T1000 (cell line): ENCODE results near the gene CRABP2.
A peak's percentile ranks its signal among the peaks of the same experiment; 100 is the strongest.

Source experiments
- DNase-seq: peaks from one replicate; lab custom pipeline; 2025; ENCODE audit warnings: mixed read lengths; lab: John Stamatoyannopoulos, UW

Gene CRABP2

GRCh38 chr1:156668801-156669637 lies 36.4 kb downstream of the CRABP2 start:
- no peak for DNase-seq

GRCh38 chr1:156667968-156668709 lies 37.2 kb downstream of the CRABP2 start:
- DNase-seq, result no peak

GRCh38 chr1:156667610-156667967 lies 37.8 kb downstream of the CRABP2 start:
- no peak for DNase-seq

GRCh38 chr1:156666862-156667609 lies 38.3 kb downstream of the CRABP2 start:
- DNase-seq, result no peak

DNA sequence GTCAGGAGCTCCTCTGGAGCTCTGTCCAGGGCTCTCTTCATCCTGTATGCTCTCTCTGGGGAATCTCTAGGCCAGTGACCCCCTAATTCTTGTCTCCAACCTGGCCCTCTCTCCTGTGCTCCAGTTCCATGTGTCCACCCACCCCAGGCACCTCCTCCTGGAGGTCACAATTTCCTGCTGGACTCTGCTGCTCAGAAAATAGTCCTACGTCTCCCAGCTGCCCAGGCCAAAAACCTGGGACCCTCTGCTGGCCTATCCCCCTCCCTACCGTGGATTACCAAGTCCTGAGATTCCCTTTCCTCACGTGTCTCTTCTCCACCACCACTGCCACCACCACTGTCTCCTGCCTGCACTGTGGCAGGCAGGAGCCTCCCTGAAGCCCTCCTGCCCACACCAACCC lies 39.8 kb downstream of the CRABP2 start:
- no peak for DNase-seq

- no peak for DNase-seq
Observed at GRCh38 chr1:156664767-156665411, 40.5 kb downstream of the CRABP2 start.

- DNase-seq, result no peak
Observed at GRCh38 chr1:156664046-156664766, 41.2 kb downstream of the CRABP2 start.

GRCh38 chr1:156663178-156663577 lies 42.2 kb downstream of the CRABP2 start:
- DNase-seq, result no peak

- DNase-seq, result no peak
Observed at GRCh38 chr1:156662800-156663055, 42.7 kb downstream of the CRABP2 start.

GRCh38 chr1:156662005-156662799 lies 43.2 kb downstream of the CRABP2 start:
- no peak for DNase-seq

GRCh38 chr1:156660752-156661112 lies 44.7 kb downstream of the CRABP2 start:
- no peak for DNase-seq

DNA sequence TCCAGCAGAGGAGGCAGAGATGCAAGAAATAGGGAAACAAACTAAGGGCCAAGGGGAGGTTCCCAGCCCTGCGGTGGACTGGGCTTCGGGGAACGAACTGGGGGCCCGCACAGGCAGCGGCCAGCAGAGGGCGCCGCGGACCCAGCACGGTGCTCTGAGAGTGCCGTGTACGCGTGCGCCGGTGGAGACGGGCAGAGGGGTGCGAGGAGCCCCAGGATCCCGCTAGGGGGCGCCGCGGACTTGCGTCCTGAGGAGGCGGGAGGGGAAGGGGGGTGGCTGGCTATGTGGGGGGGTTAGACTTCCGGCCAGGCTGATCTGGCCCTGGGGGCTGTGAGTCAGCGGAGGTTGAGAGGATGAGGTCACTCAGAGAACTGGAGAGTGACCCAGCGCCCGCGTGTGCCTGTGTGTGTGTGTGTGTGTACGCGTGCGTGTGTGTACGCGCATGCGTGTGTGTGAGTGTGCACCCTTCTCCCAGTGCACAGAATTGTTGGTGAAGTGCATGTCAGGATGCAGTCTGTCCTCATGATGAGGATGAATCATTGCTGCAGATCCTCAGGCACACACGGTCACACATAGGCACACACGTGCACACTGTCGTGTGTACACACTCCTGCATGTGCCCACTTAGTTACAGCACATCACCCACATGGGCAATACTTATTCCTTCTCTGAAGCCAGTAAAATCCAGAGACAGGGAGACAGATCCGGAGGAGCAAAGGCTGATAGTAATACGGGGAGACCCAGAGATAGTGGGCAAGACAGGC lies 45.2 kb downstream of the CRABP2 start:
- peak; percentile 96 for DNase-seq

DNA sequence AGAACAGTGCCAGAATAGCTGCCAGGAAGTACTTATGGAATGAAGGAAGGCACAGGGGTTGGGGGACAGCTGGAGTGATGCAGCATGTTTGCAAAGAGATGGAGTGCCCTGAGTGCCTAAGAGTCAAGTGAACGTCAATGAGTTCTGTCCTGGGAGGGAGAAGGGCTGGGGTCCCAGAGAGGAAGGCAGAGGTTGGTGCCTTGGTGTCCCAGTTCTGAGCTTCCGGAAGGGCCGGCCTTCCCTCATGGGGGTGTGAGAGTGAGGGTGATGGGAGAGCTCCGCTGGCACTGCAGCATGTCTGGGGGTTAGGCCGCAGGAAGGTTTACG lies 45.8 kb downstream of the CRABP2 start:
- DNase-seq, result no peak

GRCh38 chr1:156658945-156659574 lies 46.3 kb downstream of the CRABP2 start:
- DNase-seq, result no peak

DNA sequence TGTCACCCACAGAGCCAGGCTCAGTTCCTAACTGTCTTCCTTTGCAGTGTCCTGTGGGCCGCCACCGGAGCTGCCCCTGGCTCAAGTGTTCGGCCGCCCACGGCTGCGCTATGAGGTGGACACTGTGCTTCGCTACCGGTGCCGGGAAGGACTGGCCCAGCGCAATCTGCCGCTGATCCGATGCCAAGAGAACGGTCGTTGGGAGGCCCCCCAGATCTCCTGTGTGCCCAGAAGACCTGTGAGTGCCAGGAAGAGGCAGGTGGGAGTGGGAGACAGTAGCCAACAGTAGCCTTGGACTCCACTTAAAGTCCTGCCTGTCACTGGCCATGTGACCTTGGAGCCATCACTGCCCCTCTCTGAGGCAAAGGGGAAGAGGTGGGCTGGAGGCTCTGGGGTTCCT lies 46.9 kb downstream of the CRABP2 start:
- DNase-seq, result no peak

DNA sequence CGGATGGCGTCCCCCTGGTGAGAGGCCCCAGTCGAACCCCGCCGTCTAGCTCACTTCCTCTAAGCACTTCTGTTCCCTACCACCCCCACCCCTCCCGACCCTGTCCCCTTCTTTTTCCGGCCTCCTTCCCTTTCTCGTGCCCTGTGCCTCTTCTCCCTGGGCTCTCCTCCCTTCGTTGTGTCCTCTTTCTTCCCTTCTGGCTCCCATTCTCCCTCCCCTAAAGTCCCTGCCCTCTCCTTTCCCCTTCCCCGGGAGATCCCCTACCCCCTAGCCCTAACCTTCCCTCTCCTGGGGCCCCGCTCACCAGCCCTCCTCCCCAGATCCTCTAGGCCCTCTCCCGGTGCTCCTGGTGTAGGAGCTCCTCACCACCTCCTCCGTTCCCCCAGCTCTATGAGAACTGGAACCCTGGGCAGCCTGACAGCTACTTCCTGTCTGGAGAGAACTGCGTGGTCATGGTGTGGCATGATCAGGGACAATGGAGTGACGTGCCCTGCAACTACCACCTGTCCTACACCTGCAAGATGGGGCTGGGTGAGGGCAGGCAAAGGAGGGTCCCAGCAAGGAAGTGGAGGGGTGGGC lies 47.6 kb downstream of the CRABP2 start:
- DNase-seq, result no peak

DNA sequence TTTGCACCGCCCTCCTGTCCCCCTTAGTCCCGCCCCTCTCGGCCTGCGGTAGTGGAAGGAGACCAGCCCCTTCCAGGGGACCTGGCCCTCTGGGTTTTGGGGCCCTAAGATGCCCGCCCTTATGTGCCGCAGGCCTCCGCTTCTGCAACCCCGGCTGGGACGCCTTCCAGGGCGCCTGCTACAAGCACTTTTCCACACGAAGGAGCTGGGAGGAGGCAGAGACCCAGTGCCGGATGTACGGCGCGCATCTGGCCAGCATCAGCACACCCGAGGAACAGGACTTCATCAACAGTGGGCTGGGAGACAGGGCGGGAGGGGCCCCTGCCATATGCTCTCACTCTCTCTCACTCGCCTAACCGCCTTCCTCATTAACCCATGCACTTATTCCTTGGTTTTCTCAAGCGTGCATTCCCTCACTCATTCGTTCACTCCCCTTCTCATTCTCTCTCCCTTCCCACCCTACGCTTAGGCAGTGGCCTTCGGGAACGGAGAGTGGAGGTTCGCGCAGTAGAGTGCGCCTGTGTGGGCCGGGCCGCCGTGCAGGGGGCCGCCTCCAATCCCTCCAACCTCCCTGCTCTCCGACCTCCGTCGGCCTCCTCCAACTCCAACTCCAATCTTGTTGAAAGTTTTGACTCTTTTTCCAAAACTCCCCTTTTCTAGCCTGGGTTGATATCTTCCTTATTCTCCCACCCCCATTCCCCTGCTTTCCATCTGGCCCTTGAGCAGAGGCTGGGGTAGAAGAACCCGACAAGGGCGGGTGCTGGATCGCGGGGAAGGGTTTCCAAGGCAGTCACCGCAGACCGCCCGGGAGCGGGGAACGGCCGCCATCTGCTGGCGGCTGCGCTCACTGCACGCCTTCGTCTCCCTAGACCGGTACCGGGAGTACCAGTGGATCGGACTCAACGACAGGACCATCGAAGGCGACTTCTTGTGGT lies 48.3 kb downstream of the CRABP2 start:
- DNase-seq, result peak; percentile 56

GRCh38 chr1:156655904-156656516 lies 49.4 kb downstream of the CRABP2 start:
- DNase-seq, result no peak
